RWPE2 (cell line): ENCODE data around the gene PRF1.
"Not testable (repeated sequence)": the region's sequence is repeated elsewhere in the genome, so short reads cannot be mapped to it uniquely, and the experiment has no call there.

Source experiments
- ATAC-seq: fragments of 200-7000 bp; cut with Tn5 transposase; 3 replicates; pipeline ENCODE4 v1.9.1; 2021; ENCODE audit warnings: low read depth
- DNase-seq: peaks from one replicate; pipeline ENCODE4 v3.0.0-alpha.2; 2020; ENCODE audit warnings: low spot score
- H3K27ac ChIP-seq: fragments of 450-650 bp; 2 replicates; pipeline ENCODE4 v1.5.1; 2017; ENCODE audit warnings: mild to moderate bottlenecking; ENCODE audit not compliant: poor library complexity, severe bottlenecking
- H3K27me3 ChIP-seq: fragments of 250-450 bp; sonication (Bioruptor Pico); 2 replicates; pipeline ENCODE4 v1.5.1; 2021; ENCODE audit warnings: mild to moderate bottlenecking, moderate library complexity; ENCODE audit not compliant: insufficient read depth, poor library complexity, severe bottlenecking
- H3K36me3 ChIP-seq: fragments of 250-450 bp; sonication (Bioruptor Pico); 2 replicates; pipeline ENCODE4 v1.5.1; 2020; ENCODE audit warnings: low read depth, mild to moderate bottlenecking, moderate library complexity
- H3K4me1 ChIP-seq: fragments of 250-450 bp; sonication (Bioruptor Pico); 2 replicates; pipeline ENCODE4 v1.5.1; 2021; ENCODE audit warnings: mild to moderate bottlenecking, moderate library complexity; ENCODE audit not compliant: insufficient read depth, poor library complexity, severe bottlenecking
- H3K4me3 ChIP-seq: fragments of 250-450 bp; sonication (Bioruptor Pico); 2 replicates; pipeline ENCODE4 v1.5.1; 2021; ENCODE audit warnings: mild to moderate bottlenecking, moderate library complexity; ENCODE audit not compliant: severe bottlenecking
- H3K9me3 ChIP-seq: fragments of 250-450 bp; sonication (Bioruptor Pico); 2 replicates; pipeline ENCODE4 v1.5.1; 2021; ENCODE audit warnings: mild to moderate bottlenecking, moderate library complexity; ENCODE audit not compliant: severe bottlenecking
- CTCF ChIP-seq: fragments of 450-650 bp; IDR thresholded peaks from one replicate; pipeline ENCODE4 v1.5.1; 2017; ENCODE audit warnings: mild to moderate bottlenecking, moderate library complexity; ENCODE audit not compliant: poor library complexity, severe bottlenecking

Gene PRF1

GRCh38 chr10:70582793-70583668 is 19.5 kb downstream of the PRF1 start:
- Histone ChIP-seq H3K27ac (no peak overlapping the region), H3K4me1 (peaks cover 11% of the 10 kb centered on the region), H3K4me3 (no peak overlapping the region), H3K9me3 (no peaks in the 10 kb centered on the region), H3K36me3 (no peaks in the 10 kb centered on the region), H3K27me3 (no peaks in the 10 kb centered on the region)
- ATAC-seq = no peak
- DNase-seq = peak; percentile 22
- no peak for TF ChIP-seq CTCF

- DNase-seq = peak; percentile 1
- not testable (repeated sequence) for H3K27ac ChIP-seq, H3K27me3 ChIP-seq, ATAC-seq, H3K9me3 ChIP-seq, H3K36me3 ChIP-seq, H3K4me3 ChIP-seq
- peaks cover 19% of the 10 kb centered on the region for H3K4me1 ChIP-seq
Observed at GRCh38 chr10:70581176-70581575, 21.4 kb downstream of the PRF1 start.

- H3K4me1 ChIP-seq = peaks cover 21% of the 10 kb centered on the region
- no peaks in the 10 kb centered on the region for H3K9me3 ChIP-seq
- ATAC-seq (no peak), DNase-seq (peak; percentile 6)
- TF ChIP-seq CTCF = no peak
- H3K36me3 ChIP-seq = no peaks in the 10 kb centered on the region
- H3K27me3 ChIP-seq = no peaks in the 10 kb centered on the region
- no peak overlapping the region for H3K4me3 ChIP-seq
- peak overlapping the region; percentile 23 for H3K27ac ChIP-seq
Observed at GRCh38 chr10:70579234-70580002, 23.1 kb downstream of the PRF1 start.

- no peak for DNase-seq
- no peak for TF ChIP-seq CTCF
- H3K27me3 ChIP-seq = no peaks in the 10 kb centered on the region
- peak; percentile 82 for ATAC-seq
- no peaks in the 10 kb centered on the region for H3K9me3 ChIP-seq
- H3K4me1 ChIP-seq = peaks cover 21% of the 10 kb centered on the region
- H3K36me3 ChIP-seq = no peaks in the 10 kb centered on the region
- H3K27ac ChIP-seq = peak overlapping the region; percentile 23
- no peak overlapping the region for H3K4me3 ChIP-seq
Observed at GRCh38 chr10:70578371-70578947, 24.1 kb downstream of the PRF1 start.

- H3K4me1 ChIP-seq = peaks cover 21% of the 10 kb centered on the region
- H3K36me3 ChIP-seq = no peaks in the 10 kb centered on the region
- DNase-seq (no peak), ATAC-seq (peak; percentile 51; the same call in 2 of the 3 replicates)
- TF ChIP-seq CTCF = no peak
- H3K27me3 ChIP-seq = no peaks in the 10 kb centered on the region
- H3K27ac ChIP-seq = no peak overlapping the region
- H3K4me3 ChIP-seq = no peak overlapping the region
- H3K9me3 ChIP-seq = no peaks in the 10 kb centered on the region
Observed at GRCh38 chr10:70576803-70577517, 25.6 kb downstream of the PRF1 start.
